Activated CD8-positive, alpha-beta memory T cell treated with anti-CD3 and anti-CD28 coated beads for 48 hours (primary cell): ENCODE results near the gene MRPS10.

Source experiments
- DNase-seq, 3 experiments: peaks; one replicate each; pipeline ENCODE4 v3.0.0-alpha.2; 2020; ENCODE audit warnings: low read depth in 2 of 3, low spot score in 2 of 3

Gene MRPS10

DNA sequence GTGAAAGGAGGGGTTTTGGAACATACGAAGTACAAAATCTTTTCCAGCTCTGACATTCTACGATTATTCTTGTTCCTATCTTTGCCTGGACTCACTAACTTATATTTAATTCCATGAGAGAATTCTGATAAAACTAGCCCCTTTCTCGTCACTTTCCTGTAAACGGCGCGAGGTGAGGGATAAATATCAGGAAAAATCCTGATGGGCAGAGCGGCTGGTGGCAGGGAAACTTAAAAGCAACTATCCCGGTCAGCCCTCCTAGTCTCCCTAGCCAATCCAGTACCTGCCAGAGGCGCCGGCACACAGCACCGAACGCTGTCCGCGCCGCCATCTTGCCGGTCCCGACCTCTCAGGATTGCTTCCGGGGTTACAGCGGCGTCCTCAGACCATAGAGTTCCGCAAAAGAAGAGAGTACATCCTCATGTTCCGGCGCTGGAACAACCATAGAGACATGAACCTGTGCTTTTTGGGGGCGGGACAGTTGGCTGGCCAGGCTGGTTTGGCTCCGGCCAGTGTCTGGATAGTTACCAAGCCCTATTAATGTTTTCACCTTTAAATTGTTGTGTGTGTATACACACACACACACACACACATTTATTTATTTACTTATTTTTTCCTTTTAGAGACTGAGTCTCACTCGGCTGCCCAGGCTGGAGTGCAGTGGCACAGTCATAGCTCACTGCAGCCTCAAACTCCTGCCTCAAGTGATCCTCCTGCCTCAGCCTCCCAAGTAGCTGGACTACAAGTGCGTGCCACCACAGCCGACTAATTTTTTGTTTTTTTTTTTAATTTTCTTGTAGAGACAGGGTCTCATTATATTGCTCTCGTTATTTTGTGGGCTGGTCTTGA, at the start of gene MRPS10:
MRPS10 (minus strand) TSS at position 343 of the 849 bp plus-strand sequence; CDS start at position 331, 12 bp downstream.
- peak; percentile 74 to 78 (median 78) for DNase-seq

DNA sequence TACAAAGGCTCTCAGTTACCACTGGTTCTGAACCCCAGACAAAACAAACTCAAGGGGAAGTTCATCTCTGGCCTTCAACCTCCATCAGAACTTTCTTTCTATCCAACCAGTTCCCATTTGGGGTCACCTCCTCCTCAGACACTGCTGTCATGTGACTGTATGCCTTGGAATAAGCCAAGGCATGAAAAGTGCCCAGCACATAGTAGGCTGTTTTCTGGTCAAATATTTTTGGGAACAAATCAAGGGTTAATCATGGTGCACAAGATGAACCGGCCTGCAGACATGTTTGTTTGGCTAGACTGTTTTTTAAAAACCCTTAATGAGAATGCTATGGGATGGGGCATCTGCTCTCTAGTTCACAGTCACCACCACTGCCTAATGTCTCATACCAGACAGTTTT, 48.9 kb upstream of the MRPS10 start:
- no peak for DNase-seq

DNA sequence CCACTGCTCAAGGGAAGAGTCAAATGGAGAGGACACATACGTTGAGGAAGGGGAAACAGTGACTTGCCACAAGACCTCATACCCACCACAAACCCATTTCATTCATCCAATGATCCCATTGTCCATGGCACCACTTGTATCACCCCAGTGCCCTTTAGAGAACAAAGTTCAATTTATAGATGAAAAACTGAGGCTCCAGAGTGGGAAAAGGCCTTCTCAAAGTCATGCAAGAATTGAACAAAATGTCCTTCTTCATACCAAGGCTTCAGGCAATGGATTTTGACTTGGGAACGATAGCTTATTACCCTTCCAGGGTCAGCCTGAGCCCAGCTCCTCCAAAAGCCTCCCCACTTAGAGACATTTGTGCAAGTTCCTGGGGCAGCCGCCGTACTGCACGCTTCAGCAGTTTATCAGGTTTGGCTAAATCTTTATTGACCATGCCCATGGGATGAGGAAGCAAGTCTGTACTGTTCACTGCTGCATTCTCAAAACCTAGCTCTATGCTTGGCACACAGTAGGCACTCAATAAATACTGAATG, 47.3 kb upstream of the MRPS10 start:
- DNase-seq: no peak

DNA sequence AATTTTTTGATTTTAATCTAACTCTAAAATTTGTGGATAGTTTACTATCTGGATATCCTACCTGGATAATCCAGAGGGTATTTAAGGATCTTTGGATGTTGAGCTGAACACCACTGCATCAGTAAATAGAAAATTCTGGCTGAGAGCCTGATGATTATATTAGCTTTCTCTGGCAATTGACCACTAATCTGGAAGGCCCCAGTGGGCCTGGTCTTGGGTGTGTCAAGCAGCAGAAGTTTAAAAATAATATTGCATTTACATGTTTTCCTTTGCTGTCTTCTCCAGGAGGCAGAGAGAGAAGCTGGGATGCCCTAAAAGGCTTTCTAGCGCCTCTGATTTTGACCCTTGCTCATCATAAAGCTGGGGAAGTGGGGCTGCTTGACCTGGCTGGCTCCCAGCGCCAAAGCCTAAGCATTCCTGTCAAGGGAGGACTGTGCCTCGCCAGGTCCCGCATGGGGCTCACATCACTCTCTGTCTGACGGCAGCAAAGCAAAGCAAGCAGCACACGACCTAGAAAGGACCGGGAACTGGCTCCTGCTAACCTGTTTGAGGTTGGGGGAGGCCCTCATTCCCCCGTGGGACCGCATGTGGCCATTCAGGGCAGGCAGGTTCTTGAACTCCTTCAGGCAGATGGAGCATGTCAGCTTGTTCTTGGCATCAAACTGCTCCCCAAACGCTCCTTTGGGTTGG, 46.6 kb upstream of the MRPS10 start:
- DNase-seq: no peak

DNA sequence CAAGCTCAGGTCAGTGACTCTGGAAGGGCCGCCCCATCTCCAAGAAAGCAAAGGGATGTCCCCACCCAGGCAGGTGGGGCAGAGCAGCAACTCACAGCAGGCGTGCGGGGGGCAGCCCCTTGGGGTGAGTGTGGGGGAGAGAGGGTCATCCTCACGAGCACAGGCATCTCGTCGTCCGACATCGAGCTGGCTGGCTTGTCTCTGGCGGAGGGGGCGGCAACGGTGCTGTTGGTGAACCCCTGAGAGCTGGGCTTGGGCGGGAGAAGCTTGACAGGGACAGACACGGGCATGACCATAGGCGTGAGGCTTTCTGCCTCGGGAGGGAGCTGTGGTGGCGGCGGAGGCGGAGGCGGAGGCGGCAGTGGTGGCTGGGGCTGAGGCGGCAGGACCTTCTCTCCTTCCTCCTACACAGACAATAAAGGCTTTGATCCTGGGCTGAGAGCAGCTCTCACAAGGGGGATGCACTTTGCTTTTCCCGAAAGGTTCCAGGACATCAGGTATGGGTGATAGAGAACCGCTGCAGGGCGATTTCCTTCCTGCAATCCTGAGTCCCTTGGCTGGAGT, 45.6 kb upstream of the MRPS10 start:
- DNase-seq: no peak

DNA sequence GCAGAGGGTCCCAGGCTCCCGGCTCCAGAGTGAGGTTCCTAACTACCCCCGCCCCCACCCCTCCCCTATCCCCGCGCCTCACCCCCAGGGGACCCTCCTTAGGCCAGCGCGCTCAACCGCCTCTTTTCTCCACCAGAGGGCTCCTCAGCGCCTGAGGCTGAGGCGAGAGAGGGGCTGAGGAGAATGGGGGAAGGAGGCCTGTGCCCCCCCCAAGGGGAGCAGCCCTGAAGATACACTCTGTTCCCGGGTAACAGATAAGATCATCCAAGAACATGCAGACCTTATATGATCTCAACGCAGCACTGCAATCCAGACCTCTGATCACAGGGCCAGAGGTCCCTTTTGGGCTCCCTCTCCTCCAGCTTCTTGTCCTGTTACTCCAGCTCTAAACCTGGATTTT, 43.3 kb upstream of the MRPS10 start:
- DNase-seq: no peak

DNA sequence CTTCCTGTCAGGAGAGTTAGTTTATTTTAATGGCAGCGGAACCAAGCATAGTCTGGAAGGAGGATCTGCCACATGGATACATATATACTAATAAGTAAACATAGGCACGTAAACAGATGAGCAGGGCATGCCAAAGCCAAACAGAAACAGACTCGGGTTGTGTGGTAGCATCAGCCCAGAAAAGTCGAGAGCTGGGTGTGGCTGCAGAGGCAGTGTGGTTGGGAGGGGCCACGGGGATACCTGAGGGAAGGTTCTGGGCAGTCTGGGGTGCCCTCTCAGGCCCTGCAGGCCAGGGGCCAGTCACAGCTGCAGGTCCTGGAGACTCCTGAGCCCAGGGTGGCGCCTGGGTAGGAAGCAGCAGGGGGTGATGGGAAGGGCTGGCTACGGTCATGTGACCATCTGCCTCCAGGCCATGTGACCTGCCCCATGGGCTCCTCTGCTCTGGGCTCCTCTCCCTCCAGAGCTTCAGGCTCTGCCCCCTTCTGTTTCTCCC, 42.8 kb upstream of the MRPS10 start:
- DNase-seq: no peak

DNA sequence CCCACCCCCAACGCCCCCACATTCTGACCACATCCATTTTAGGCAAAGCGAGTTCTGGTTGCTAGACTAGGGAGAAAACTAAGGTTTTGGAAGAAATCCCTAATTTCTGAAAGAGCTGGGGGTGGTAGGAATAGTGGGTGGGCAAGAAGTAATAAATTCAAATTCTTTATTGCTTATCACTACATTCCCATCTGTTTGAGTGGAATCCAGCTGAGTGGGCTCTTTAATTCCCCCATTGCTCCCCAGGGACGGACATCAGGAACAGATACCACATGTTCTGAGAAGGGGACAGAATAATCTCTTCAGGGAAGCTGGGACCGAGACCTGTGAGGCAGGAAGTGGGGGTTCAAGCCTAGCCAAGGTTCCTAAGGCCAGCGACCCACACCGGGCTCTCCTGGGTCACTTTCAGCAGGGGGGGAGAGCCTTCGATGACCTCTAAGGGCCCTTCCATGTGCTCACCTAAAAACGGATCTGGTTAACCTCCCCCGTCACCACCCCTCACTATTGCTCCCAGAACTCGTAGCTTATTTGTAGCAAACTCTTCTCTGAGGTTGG, 42.3 kb upstream of the MRPS10 start:
- no peak for DNase-seq

DNA sequence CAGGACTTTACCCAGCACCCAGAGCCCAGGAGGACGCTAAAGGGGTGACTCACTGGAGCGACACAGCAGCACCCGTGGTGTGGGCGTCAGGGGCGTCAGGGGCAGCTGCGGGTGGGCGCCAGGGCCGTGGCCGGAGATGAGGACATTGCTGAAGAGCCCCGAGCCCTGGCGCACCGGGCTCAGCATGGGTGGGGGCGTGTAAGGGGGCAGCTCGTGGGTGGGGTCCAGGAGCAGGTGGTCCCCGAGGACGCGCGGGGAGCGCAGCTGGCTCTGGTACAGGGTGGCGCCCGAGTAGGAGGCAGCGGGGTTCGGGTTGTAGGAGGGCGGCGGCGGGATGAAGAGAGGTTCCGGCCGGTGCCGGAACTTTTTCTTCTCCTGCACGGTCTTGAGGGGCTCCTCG, 41.6 kb upstream of the MRPS10 start:
- no peak for DNase-seq

DNA sequence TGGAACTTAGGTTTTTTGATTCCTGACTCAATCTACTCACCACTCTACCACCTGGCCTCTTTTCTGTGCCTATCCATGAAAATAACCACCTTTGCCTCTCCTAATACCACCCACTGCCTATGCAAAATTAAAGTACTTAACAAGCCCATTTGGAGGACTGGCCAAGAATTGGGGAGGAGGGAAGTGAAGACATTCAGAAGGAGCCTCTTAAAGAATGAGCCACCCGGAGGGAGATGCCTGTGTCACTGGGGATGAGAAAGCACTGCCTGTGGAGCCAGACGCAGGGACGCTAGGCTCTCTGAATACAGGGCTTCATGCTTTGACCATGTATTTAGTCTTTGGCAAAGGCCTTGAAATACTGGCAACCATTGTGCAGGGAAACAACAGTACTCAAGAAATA, 40.0 kb upstream of the MRPS10 start:
- no peak for DNase-seq

DNA sequence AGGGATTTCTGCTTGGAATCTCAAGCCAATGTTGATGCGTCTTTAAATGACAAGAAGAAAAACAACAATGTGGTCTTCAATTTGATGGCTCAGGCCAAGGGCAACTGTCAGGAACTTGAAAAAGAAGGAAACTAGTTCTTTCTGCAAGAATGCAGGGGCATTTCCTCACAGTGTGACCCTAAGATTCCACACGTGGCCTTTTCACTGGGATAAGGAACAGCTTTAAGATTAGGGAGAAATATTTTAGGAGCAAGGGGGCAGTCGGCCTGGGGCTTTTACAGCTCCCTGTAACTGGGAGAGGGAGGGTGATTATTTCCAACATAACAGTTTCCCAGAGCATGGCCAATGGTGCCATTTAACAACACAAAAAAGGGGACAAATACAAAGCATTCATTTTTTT, 39.4 kb upstream of the MRPS10 start:
- DNase-seq: no peak

DNA sequence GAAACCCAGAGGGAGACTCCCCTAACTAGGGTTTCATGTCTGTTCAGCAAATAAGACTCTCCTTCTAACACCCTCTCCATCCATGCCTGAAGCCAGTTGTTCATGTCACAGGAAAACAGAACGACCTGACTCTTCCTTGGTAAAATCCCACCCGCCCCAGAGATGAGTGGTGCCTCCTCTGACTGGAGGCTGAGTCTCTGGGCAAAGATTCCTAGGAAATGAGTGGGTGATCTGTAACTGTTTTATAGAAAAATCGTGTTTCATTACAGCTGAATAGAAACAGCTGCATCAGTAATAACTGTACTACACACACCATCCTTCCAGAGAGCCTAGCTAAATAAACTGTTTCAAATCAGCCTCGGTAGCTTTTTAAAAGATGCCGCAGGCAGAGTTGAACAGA, 37.4 kb upstream of the MRPS10 start:
- no peak for DNase-seq

DNA sequence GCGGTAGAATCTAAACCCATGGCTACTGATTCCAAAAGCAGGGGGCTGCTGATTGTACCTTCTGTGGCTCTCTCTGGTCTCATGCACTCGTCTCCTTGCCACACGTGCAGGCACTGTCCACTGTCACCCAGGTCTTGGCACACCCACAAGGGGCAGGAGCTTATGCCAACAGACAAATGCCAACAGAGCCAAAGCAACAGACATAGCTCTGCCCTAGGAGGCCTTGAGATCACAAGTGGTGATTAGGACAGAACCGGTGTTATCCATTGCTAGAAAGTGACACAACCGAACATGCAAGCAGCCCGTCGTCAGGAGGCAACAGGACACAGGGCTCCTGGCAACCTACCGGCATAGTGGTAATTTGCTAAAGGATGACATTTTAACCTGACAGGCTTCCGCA, 36.8 kb upstream of the MRPS10 start:
- DNase-seq: no peak

DNA sequence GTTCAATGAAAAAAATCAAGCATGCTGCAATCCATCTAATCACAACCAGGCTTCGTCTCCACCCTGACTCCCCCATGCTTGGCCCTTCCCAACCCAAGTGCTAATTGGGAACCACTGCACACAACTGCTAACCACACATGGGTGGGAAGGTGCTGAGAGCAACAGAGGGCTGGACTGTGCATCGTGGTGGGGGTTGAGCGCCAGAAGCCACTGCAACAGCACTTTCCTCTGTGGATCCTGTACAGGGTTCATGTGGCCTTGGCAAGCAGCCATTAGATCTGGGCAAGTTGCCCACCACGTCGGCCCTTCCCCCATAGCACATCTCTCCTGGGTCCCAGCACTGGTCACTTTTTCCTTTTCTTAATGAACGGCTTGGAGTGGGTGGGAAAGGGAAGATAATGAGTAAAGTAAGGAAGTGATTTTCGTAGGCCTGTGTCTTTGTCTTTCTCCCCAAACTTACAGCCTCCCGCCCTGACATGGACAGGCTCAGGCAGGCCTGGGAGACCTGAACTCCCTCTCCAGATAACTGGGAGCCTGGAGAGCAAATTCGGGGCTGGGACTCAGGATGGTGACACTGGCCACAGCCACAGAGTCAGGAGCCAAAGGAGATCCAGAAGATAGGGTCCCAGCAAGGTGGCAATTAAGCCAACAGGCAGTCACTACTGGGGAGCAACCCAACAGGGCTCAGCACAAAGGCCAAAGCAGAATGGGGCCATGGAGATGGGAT, 34.4 kb upstream of the MRPS10 start:
- no peak for DNase-seq

DNA sequence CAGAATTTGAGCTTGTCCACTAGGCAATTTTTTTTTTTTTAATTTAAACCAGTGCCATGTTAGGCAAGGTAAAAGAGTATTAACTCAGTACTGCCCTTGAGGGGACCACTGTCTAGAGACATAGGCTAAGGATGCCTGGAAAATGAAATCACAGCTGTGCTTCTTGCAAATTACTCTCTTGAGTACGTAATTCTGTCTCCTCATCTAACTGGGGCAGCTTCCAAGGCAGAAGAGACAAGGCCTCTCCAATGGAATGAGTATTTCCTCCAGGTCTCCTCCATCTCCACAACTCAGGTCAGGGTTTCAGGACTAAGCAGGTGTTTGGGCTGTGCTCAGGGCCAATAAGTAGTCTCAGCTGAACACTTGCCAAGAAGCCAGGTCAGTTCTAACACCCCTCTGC, 33.8 kb upstream of the MRPS10 start:
- DNase-seq: no peak

DNA sequence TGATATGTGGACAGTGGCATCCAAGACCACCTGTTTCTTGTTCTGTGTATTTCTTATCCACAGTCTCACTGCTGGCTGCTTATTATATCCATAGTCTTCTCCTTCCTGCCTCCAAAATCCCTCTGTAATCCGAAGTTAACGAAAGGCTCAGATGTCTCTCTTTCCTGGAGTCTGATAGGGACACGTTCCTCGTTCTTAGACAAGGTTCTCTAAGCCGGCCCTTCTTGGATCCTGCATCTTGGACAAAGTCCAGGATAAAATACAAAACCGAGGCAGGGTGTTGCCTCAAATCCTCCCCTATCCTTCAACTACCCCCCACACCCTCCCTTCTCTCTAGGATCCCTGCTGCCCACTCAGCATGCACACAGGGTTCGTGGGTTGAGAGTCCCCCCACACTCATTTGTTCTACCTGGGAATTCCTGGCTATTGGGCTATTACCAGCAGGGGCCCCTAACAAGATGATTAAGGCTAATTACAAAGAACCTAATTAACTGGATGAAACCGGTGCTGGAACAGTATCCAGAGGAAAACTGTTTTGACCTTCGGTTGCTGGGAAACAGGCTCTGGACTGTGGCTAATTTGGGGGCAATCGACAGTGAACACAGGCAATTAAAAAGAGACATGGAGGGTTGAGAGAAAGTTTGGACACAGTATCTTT, 32.7 kb upstream of the MRPS10 start:
- DNase-seq: no peak

DNA sequence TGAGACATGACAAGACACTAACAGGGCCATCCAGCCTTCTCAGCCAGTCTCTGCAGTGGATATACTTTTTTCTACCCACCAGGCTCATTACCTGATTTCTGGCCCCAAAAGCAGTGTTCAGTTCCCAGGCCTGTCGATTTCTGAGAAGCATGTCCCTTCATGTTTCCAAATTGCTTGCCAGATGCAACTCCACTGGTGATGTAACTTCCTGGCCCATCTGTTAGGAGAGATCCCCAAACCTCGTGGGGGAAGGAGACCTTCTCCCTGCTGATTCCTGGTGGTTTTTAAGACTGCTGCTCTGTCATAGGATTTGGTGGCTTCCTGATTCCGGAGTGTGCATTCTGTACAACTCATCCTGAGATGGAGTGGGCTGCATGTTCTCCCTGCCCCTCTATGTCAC, 31.6 kb upstream of the MRPS10 start:
- DNase-seq: no peak

DNA sequence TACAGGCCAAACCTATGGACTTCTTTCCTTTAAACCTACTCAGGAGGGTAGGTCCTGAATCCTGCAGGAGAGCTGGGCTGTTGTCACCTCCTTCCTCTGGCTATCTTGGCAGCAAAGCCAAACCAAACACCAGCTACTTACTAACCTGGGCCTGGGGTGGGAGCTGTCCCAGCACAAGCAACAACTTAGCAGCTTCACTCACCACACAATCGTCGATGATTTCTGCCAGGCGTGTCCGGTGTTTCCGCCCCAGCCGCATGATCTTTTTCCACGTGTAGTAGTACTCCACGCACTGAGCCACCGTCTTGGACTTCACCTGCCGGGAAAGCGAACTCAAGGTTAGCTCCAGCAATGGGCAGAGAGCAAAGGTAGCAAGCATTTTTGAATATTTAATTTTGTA, 25.4 kb upstream of the MRPS10 start:
- DNase-seq: no peak

DNA sequence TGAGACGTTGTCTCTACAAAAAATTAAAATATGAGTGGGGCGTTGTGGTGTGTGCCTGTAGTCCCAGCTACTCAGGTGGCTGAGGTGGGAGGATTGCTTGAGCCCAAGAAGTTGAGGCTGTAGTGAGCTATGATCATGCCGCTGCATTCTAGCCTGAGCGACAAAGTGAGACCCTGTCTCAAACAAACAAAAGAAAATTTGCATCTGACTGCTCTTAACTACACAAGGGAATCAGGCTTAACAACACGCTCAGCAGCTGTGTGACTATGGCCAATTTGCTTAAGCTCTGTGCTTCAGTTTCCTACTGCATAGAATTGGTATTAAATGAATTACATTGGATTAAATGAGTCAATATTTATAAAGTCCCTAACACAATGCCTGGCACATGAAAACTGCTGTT, 24.3 kb upstream of the MRPS10 start:
- DNase-seq: no peak

DNA sequence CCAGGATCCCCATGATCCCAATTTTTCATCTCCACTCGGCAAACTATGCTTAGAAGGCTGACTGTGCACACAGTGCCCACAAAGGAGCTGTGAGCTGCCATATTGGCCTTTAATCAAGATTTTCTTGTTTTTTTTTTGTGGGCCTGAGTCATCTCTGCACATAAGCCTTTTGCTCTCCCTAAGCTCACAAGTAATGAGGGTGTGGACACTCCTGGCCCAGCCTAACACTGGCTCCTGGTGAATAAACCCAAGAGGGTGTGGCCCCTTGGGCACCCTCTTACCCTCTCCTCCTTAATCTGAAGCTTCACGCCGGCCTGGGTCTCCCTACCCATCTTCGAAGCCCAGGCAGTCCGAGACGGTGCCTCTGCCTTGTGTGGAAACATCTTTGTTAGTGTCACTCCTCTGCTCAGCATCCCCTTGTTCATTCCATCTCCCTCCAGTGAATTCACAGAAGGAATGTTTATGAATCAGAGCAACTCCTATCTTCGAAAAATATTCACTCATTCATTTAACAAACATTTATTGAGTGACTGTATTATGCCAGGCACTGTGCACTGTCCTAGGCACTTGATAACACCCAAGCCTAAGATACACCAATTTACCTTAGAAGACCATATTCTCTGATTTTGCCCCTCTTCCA, 22.2 kb upstream of the MRPS10 start:
- no peak for DNase-seq
